Anterior cingulate cortex (tissue), 58 donors: ENCODE results near the gene TSPEAR.
"Not testable (repeated sequence)": the region's sequence is repeated elsewhere in the genome, so short reads cannot be mapped to it uniquely, and the experiment has no call there.

Experiments
- DNase-seq, 58 donors: peaks; one replicate each; lab custom pipeline; 2025; lab: John Stamatoyannopoulos, UW

The TSPEAR gene

DNA sequence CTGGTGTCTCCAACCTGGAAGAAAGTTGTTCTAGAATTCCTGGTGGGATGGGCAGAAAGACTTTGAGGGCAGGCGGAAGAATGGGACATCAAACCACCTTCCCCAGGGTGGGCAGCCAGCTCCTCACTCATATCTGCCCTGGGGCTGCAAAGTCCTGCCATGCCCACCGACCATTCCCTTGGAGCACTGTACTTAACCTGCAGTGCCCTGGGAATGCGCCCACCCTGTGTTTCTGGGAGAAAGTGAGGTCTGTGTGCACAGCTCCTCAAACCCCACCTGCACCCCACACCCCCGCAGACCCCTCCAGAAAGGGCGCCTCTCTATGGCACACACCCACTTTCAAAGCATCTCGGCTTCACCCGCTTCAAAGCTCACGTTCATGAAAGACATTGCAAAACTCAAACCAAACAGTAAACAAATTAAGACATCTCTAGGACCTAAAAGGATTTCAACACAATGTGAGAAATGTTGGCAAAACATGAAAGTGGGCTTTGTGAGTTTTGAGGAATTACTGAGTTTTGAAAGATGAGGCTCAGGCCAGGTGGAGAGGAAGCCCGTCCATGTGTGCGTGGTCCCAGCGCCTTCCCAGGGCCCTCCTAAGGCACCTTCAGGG, 196.5 kb downstream of the TSPEAR start:
- no peak for DNase-seq

DNA sequence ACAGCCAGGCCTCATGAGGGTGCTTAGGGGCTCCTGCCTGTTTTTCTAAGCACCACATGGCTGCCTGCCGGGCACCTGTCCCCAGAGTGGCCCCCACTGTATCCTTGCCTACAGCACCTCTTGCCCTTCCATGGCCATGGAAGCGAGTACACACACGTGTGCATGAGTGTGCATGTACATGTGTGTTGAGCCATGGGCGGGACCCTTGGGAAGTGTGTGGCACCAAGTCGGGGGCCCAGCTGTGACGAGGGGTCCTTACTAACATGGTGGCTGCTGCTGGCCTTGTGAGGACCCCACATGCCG, 197.2 kb downstream of the TSPEAR start:
- DNase-seq, result no peak

DNA sequence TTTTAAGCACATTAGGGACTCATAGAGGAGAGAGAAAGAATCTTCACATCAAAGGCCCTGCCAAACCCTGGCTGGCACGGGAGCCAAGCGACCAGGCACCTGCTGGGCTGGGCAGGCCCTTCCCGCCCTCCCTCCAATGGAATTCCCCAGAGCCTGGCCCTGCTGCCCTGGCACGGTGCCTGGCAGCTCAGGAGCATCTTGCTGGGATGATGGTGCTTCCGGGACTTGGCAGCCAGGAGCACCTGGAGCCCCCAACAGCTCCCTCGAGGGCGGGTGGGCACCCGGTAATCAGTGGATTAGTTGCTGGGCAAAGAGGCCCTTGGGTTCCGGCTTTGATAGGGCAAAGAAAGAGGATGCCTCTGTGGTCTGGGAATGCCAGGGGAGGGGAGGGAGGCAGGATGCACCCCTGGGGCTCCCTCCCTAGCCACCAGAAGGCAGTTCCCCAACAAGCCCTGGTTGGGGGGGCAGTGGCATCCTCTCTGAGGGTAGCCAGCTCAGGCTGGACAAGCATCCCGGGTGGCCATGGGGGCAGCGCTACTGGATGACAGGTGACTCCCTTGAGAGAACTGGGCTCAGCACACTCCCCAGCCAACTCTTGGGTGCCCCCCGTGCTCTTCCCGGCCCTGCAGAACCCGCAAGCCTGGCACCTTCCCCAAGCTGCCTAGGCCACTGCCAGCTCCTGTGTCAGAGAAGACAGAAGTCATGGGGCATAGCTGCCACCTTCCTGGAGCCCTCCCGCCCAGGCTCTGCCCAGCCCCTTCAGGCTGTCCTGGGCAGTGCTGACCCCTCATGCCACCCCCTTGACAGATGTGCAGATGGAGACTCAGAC, 197.8 kb downstream of the TSPEAR start:
- DNase-seq, result no peak

DNA sequence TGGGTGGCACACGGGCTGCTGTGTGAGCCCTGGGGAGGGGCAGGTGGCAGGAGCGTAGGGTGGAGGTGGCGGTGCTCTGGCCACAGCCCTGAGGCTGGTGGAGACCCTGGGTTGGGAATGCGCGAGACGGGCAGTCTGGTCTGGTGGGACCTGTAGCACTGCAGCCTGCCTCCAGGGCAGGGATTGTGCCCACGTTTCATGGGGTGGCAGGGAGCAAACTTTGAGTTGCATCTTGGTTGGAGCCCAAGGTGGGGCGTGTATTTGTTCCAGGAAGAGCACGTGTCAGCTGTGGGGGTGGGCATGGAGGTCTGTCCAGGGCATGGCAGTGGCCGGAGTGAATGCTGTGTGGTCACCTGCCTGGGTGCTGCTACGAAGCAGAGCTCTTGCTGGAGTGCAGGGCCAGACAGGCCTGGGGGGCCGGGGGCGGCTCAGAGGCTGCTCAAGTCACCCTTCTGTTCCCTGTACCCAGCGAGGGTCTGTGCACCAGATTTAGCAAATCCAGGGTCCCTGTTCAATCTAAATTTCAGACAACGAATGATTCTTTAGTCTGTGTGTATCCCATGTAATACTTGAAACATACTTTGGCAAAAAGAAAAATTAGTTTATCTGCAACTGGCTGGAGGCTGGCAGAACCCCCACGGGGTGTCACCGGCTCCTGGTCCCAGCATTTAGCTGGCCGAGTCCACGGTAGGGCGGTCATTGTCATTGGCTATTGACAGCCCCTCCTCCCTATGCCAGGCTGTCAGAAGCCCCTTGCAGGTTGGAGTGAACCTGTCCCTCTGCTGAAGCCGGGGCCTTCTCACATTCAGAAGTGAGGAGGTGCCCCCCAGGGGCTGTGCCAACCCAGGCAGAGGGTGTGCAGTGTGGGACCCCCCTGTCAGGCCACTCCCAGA, 198.6 kb downstream of the TSPEAR start:
- DNase-seq, result no peak

DNA sequence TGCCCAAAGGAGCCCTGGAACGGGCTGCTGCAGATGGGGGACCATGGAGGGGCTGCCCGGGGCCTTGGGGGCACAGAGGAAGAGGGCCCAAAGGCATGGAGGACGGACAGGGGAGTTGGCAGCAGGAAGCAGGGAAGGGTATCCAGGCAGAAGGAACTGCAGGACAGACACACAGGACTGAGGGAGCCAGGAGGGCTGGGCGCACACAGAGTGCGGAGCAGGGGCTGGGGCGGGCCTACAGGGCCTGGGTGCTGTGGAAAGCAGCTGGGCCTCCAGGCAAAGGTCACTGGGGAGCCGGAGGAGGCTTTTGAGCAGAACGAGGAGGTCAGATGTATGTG, 199.5 kb downstream of the TSPEAR start:
- no peak for DNase-seq

DNA sequence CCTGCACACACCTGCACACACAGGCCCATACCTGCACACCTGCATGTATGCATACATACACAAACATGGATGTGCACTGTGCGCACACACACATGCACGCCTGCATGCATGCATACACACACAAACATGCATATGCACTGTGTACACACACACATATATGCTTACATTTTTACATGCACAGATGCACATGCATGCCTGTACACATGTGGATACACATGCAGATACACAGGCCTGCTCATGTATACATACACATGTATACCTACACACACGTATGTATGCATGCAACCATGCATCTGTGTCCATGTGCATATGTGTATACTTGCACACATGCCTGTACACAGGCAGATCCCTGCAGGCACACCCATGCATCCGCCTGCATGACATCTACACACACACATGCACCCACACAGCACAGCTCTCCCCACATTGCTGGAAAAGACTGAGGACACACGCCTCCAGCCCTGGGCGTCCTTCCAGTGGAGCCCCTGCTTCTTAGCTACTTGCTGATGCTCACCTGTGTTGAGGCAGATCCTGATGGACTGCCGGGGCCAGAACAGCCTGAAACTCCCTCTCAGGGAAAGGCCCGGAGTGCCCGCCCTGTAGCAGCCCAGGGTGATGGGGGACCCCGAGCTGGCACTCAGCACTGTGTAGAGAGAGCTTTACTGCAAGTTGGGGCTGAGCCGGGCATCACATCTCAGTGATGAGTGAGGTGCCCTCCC, 200.0 kb downstream of the TSPEAR start:
- DNase-seq, result peak in 4 of 58 donors; percentile 4 to 34 (median 15)

DNA sequence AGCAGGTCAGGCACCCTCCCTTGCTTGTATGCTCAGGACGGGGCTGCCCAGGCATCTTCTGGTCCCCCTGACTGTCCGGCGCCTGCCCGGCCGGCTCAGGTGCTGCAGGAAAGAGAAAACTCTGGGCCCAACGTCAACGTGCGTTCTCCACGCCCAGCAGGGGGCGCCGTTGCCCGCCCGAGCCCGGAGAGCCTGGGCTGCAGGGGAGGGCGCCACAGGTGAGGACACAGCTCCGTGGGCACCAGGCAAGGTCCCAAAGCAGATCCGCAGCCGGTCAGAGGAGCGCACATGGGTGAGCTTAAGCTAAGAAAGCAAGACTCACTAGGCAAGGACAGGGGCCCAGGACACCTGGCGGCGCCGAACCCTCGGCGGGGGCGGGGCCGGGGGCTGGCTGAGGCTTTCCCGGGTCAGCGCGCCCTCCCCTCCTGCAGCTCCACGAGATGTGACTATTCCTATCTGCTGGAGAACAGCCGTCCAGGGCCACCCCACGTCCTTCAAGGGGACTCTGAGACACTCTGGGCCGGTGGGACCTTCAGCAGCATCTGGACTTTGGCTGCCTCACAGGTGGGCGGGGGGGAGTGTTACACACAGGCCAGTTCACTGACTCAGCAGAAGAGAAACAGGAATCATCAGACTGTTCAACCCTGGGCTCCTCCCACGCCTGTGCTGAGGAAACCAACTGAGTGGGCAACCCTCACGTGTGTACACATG, 200.7 kb downstream of the TSPEAR start:
- peak in 6 of 58 donors; percentile 0 to 34 (median 9) for DNase-seq

DNA sequence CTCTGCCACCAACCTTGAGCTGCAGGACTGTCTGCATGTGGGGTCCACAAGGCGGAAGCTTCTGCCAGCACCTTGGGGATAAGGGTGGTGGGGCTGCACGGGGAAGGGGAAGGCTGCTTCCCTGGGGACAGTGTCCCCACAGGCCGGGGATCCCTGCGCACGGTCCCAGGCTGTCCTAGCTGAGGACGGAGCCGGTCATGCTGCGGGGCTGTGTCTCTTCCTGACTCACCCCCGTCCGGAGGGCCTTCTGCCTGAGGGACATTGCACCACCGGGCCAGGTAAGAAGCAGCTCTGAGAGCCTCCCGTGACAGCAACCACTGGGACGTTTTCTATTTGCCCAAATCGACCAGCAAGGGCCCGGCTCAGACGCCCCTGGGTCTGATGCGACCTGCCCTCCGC, 201.3 kb downstream of the TSPEAR start:
- no peak for DNase-seq

DNA sequence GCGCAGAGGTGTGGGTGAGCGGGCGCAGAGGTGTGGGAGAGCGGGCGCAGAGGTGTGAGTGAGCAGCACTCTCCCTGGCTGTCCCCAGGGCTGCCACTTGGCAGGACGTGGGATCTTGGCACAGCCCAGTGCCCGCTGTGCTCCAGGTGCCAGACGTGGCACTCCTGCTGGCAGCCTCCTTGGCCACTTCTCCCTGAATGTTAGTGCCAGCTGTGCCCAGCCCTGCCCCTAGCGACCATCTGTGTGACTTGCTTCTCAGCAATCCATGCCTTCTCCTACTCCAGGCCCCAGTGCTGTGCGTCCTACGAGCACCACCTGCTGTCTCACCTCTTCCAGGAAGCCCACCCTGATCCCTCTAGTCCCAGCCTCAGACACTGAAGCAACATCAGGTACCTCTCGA, 201.8 kb downstream of the TSPEAR start:
- peak in 7 of 58 donors; percentile 11 to 44 (median 20) for DNase-seq

DNA sequence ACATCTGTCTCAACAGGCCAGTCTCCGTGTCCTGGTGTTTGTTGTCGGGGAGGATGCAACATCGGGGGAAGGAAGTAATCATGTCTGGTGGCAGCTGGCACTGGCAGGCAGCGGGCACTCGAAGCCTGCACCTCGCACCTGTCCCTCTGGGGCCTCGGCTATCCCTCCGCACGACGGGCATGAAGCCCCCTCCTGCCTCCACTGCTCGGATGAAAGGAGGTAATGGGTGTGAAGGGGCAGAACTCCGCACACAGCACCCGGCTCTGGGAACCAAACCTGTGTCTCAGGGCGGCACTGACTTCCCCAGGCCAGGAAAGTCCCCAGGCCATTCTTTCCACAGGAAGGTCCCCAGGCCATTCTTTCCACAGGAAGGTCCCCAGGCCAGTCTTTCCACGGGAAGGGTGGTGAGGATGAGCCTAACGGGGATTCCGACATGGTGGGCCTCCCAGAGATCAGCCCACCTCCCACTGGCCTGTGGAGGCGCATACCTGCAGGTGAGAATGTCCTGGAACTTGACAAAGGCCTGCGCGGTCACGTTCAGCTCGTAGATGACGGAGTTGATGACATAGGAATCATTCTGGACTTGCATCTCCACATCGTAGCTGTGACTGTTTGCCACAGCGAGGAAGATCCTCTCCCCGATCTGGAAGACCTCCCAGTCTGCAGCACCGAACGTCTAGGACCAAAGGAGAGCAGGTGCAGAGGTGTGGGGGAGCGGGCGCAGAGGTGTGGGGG, 202.5 kb downstream of the TSPEAR start:
- no peak for DNase-seq

DNA sequence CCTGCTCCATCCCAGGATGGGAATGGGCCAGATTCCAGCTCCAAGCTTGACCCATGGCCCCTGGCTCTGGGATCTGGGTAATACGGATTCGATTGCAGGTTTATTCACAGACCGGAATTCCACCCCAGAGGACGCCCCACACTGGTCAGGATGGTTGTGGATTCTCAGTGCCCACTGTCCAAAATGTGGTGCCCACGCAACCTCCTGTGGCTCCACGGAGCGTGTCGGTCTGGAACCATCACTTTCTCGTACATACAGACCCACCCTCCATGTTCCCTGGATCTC, 203.0 kb downstream of the TSPEAR start:
- no peak for DNase-seq

DNA sequence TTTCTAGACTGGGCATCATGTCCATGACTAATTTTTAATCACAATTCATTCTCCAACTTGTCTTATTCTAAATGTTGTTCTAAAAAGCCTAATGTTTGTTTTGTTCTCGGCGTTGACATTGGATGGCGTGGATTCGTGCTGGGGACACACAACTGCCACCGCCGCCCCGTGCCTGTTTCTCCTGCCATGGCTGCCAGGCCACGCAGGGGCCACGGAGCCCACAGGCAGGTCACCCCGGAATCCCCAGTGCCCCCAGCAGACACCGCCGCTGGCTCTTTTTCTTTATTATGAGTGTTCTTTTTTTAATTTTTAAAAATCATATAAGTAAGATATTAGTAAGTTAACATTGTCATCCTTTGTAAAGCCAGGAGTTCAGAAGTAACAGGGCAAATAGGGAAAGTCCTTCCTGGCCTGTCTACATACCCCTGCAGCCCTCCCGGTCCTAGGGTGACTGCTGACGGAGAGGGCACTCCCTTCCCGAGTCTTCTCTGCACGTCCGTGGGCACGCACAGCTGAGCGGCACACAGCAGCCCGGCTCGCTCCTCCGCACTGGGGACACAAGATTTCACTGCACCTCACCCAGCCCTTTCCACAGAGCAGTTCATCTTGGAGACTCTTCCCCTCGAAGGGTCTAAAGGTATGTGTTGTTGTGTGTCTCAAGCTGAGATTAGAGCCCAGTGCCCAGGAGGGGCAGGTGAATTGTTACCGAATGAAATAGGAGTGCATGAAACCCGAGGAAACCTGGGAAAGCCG, 203.5 kb downstream of the TSPEAR start:
- no peak for DNase-seq

DNA sequence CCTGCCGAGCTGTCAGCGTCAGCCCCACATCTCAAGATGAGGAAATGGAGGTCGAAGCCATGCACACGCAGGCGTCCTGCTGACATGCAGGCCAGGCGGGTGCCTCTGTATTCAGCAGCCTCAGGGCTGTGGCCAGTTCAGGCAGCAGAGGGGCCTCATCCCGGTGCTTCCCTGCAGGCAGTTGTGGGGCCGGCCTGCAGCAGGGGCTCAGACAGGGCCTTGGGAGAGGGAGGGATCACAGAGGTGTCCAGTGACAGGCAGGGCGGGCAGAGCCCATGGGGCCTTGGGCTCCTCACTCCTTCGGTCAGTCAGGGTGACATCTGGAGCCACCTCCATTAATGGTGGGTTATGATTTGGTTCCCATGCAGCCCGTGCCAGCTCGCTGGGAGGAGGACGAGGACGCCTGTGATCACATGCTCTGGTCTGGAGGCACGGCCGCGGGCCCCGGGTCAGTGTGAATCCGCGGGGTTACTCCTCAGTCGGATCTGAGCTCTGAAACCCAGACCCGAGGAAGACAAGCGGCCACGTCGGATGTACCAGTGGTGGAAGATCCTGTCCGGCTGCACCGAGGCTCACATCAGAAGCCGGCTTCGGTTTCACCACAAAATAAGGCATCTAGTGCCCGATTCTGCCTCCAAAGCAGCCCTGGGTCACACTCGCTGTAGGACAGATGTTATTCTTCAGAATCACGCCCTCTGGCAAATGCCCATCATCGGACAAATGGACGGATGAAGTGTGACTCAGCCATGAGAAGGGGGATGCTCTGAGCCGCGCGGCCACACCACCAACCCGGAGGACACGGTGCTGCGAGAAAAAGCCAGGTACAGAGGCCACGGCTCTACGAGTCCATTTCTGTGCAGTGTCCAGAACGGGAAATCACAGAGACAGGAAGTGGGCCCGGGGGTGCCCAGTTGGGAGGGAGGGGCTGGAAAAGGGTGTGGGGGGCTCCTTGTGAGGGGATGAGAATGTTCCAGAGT, 204.8 kb downstream of the TSPEAR start:
- DNase-seq, result no peak

DNA sequence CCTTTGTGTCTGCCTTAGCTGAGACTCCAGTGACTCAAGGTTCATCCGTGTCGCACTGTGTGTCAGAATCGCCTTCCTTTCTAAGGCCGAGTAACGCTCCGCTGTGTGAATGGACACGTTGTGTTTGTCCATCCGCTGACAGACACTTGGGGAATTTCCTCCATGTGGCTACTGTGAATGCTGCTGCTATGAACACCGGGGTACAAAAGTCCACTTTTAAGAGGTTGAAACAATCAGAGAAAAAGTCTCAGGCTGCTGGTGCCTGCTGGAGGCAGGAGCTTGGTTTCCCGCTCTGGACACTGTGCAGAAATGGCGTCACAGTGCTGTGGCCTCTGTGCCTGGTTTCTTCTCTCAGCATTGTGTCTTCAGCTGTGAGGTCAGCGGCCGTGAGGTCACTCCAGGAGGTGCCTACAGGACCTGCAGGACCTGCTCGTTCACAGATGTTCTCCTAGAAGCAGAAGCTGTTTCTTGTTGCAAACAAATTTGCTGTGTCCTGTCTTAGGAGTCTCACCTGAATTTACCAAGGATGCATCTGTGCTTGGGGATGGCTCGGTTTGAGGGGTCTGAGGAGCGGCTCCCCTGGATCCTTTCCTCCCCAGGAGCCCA, 205.6 kb downstream of the TSPEAR start:
- no peak for DNase-seq

DNA sequence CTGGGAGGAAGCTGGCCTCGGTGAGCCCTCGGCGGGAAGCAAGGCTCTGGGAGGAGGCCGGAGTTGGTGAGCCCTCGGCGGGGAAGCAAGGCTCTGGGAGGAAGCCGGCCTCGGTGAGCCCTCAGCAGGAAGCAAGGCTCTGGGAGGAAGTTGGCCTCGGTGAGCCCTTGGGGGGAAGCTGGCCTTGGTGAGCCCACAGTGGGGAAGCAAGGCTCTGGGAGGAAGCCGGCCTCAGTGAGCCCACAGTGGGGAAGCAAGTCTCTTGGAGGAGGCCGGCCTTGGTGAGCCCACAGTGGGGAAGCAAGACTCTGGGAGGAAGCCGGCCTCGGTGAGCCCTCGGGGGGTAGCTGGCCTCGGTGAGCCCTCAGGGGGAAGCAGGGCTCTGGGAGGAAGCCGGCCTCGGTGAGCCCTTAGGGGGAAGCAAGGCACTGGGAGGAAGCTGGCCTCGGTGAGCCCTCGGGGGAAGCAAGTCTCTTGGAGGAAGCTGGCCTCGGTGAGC, 207.4 kb downstream of the TSPEAR start:
- DNase-seq, result no peak

DNA sequence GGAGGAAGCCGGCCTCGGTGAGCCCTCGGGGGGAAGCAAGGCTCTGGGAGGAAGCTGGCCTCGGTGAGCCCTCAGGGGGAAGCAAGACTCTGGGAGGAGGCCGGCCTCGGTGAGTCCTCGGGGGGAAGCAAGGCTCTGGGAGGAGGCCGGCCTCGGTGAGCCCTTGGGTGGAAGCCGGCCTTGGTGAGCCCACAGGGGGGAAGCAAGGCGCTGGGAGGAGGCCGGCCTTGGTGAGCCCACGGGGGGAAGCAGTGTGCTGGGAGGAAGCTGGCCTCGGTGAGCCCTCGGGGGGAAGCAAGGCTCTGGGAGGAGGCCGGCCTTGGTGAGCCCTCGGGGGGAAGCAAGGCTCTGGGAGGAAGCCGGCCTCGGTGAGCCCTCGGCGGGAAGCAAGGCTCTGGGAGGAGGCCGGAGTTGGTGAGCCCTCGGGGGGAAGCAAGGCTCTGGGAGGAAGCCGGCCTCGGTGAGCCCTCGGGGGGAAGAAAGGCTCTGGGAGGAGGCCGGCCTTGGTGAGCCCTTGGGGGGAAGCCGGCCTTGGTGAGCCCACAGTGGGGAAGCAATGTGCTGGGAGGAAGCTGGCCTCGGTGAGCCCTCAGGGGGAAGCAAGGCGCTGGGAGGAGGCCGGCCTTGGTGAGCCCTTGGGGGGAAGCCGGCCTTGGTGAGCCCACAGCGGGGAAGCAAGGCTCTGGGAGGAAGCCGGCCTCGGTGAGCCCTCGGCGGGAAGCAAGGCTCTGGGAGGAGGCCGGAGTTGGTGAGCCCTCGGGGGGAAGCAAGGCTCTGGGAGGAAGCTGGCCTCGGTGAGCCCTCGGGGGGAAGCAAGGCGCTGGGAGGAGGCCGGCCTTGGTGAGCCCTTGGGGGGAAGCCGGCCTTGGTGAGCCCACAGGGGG, 208.1 kb downstream of the TSPEAR start:
- not testable (repeated sequence) for DNase-seq
